Measurements from ENCODE around the gene DACH2.

DNA sequence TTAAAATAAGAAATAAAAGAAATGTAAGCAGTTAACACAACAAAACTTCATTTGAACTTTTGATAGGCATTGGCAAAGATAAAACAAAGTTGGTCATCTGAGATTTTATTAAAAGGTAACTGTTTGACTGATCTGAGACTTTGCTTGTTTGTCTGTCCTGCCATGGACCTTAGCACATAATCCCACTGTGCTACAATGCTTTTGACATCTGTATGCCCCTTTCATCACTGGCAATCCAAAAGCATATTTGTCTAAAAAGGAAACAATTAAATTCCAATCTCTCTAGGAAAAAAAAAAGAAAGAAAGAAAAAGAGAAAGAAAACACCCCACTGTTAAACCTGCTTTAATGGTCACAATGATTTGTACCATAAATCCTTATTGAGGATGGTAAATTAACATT, 231.0 kb downstream of the DACH2 start:
- TF ChIP-seq FOXK2 (IDR thresholded peaks at IDR 0.05) (no peak), BHLHE40 (IDR thresholded peaks at IDR 0.05; ENCODE audit: borderline replicate concordance) (no peak), SP1 (IDR thresholded peaks at IDR 0.05) (no peak), FOXA1 (IDR thresholded peaks at IDR 0.05) (no peak), SUZ12 (IDR thresholded peaks at IDR 0.05) (no peak), TARDBP (IDR thresholded peaks at IDR 0.05) (no peak), FOXM1 (IDR thresholded peaks at IDR 0.05; ENCODE audit: borderline replicate concordance) (no peak), L3MBTL2 (conservative IDR thresholded peaks at IDR 0.05) (no peak), HDGF (IDR thresholded peaks at IDR 0.05; ENCODE audit: borderline replicate concordance) (no peak), LEF1 (IDR thresholded peaks at IDR 0.05; ENCODE audit: borderline replicate concordance) (no peak), PKNOX1 (IDR thresholded peaks at IDR 0.05) (no peak), ELF4 (IDR thresholded peaks at IDR 0.05) (no peak), NFRKB (IDR thresholded peaks at IDR 0.05) (no peak)

Data from HEK293T (cell line).